Measurements from ENCODE around the gene CHD5. TPM values are rescaled to one million over a fixed set of nuclear protein-coding genes. Genes with fewer than 3 reads are reported as not detected.

The CHD5 gene
- total and polyA plus RNA-seq, 12 donors: 0.07 to 56.5 (median 2.1) TPM; not detected in 2

- H3K4me3 ChIP-seq: no peak overlapping the region
- 81 to 89% (median 86%) methylated on average over 12 to 24 of the region's 24 CpGs for WGBS, 4 donors
- intact Hi-C loops (cut with DNase I): no loop called here
Measured at GRCh38 chr1:6145864-6146410, 34.2 kb downstream of the CHD5 start.

GRCh38 chr1:6145396-6145750, 34.7 kb downstream of the CHD5 start:
- intact Hi-C loops (cut with DNase I): no loop called here
- TF ChIP-seq CTCF (IDR thresholded peaks at IDR 0.05): no peak
- DNase-seq: no peak
- Histone ChIP-seq H3K27me3 (peaks cover 15% of the 10 kb centered on the region), H3K4me3 (no peak overlapping the region), H3K4me1 (replicated peaks in 1 of 2) (no peaks in the 10 kb centered on the region), H3K9me3 (replicated peaks in 1 of 3) (no peaks in the 10 kb centered on the region), H3K27ac (no peak overlapping the region), H3K36me3 (replicated peaks in 1 of 2) (no peaks in the 10 kb centered on the region)
- WGBS, 4 donors: 35 to 100% (median 68%) methylated on average over 1 to 2 of the region's 2 CpGs

More at GRCh38 chr1:6145864-6146410, 34.2 kb downstream of the CHD5 start:
- peaks cover 15% of the 10 kb centered on the region for H3K27me3 ChIP-seq
- no peaks in the 10 kb centered on the region for H3K9me3 ChIP-seq (replicated peaks in 1 of 3)
- no peak for DNase-seq
- H3K27ac ChIP-seq: no peak overlapping the region
- no peaks in the 10 kb centered on the region for H3K4me1 ChIP-seq (replicated peaks in 1 of 2)
- no peak for TF ChIP-seq POLR2A (IDR thresholded peaks at IDR 0.05)
- no peak for TF ChIP-seq CTCF (IDR thresholded peaks at IDR 0.05)
- H3K36me3 ChIP-seq (replicated peaks in 1 of 2): no peaks in the 10 kb centered on the region

GRCh38 chr1:6144647-6145395, 35.3 kb downstream of the CHD5 start:
- Histone ChIP-seq H3K36me3 (replicated peaks in 1 of 2) (no peaks in the 10 kb centered on the region), H3K4me3 (no peak overlapping the region), H3K27me3 (peaks cover 15% of the 10 kb centered on the region), H3K4me1 (replicated peaks in 1 of 2) (no peaks in the 10 kb centered on the region), H3K9me3 (replicated peaks in 1 of 3) (no peaks in the 10 kb centered on the region), H3K27ac (no peak overlapping the region)
- intact Hi-C loops (cut with DNase I): no loop called here
- WGBS, 4 donors: 50 to 58% (median 52%) methylated on average over 14 to 16 of the region's 16 CpGs
- no peak for DNase-seq
- TF ChIP-seq POLR2A (IDR thresholded peaks at IDR 0.05) (no peak), CTCF (IDR thresholded peaks at IDR 0.05) (no peak)

GRCh38 chr1:6144175-6144574, 35.9 kb downstream of the CHD5 start:
- H3K4me3 ChIP-seq: no peak overlapping the region
- peaks cover 15% of the 10 kb centered on the region for H3K27me3 ChIP-seq
- H3K9me3 ChIP-seq (replicated peaks in 1 of 3): no peaks in the 10 kb centered on the region
- no peaks in the 10 kb centered on the region for H3K4me1 ChIP-seq (replicated peaks in 1 of 2)
- intact Hi-C loops (cut with DNase I): no loop called here
- no peak overlapping the region for H3K27ac ChIP-seq
- no peak for DNase-seq
- no peak for TF ChIP-seq POLR2A (IDR thresholded peaks at IDR 0.05)
- no peak for TF ChIP-seq CTCF (IDR thresholded peaks at IDR 0.05)
- no peaks in the 10 kb centered on the region for H3K36me3 ChIP-seq (replicated peaks in 1 of 2)
- 73 to 76% (median 75%) methylated on average over 6 to 7 of the region's 7 CpGs for WGBS, 4 donors

All from adrenal gland (tissue), 12 donors.